Kidney (tissue), 14 donors: ENCODE measurements around the gene HECW1. TPM values are rescaled to one million over a fixed set of nuclear protein-coding genes. Genes with fewer than 3 reads are reported as not detected.
A peak's percentile ranks its signal among the peaks of the same experiment; 100 is the strongest.

Source experiments
- DNase-seq, 5 donors: peaks; one replicate each; pipeline ENCODE4 v3.0.0-alpha.2; 2013 to 2020
- FAIRE-seq: peaks from 2 replicates; lab custom pipeline; 2012; peaks lifted over from hg19 to GRCh38; lab: Jason Lieb, UNC
- H3K27ac ChIP-seq, 2 donors: one replicate each; pipeline ENCODE4 v1.7.0; 2013; ENCODE audit warnings: low read depth in 2 of 2, low read length in 2 of 2, inconsistent platforms in 1 of 2
- H3K27me3 ChIP-seq: one replicate; pipeline ENCODE4 v1.7.1; 2013; ENCODE audit warnings: low read length, inconsistent platforms; ENCODE audit not compliant: control insufficient read depth, insufficient read depth
- H3K36me3 ChIP-seq, 3 donors: one replicate each; pipeline versions ENCODE4 v1.7.0 to v1.7.1; 2013; ENCODE audit warnings: low read length in 3 of 3, control low read depth in 1 of 3, inconsistent platforms in 1 of 3; ENCODE audit not compliant: insufficient read depth in 3 of 3, control insufficient read depth in 2 of 3
- H3K4me1 ChIP-seq, 3 donors: one replicate each; pipeline versions ENCODE4 v1.7.0 to v1.7.1; 2013; ENCODE audit warnings: low read length in 3 of 3, inconsistent platforms in 1 of 3, low read depth in 1 of 3; ENCODE audit not compliant: control insufficient read depth in 2 of 3, insufficient read depth in 2 of 3
- H3K4me3 ChIP-seq, 3 donors: one replicate each; pipeline versions ENCODE4 v1.7.0 to v1.8.1; 2013; ENCODE audit warnings: low read length in 3 of 3, control low read depth in 1 of 3, inconsistent platforms in 1 of 3
- H3K9ac ChIP-seq, 3 donors: one replicate each; pipeline versions ENCODE4 v1.7.0 to v1.7.1; 2013; ENCODE audit warnings: low read length in 3 of 3, control low read depth in 1 of 3, inconsistent platforms in 1 of 3
- H3K9me3 ChIP-seq, 3 donors: one replicate each; pipeline versions ENCODE4 v1.7.0 to v1.7.1; 2013; ENCODE audit warnings: low read length in 3 of 3, control low read depth in 1 of 3, inconsistent platforms in 1 of 3; ENCODE audit not compliant: control insufficient read depth in 2 of 3, insufficient read depth in 1 of 3
- intact Hi-C: fragments of 100-400 bp; cut with DNase I; formaldehyde crosslinking; loops from one replicate; pipeline ENCODE4 v1.11.1; 2022
- polyA plus RNA-seq: library from polyadenylated mRNA; stranded (reverse); fragments of 350-450 nt; fragmentation: Illumina TruSeq; extraction: RNeasy Lipid Tissue Mini Kit (QIAGEN cat#74804); gene quantifications from one replicate; pipeline ENCODE4 v1.2.3, GENCODE V29; 2014; ENCODE audit warnings: low read depth, low replicate concordance; ENCODE audit not compliant: insufficient read depth
- total RNA-seq: library from RNA; stranded (reverse); fragmentation: NEBNext Ultra II Directional; extraction: Animal tissue kit (Norgen Biotek cat#: 25700); gene quantifications from one replicate; pipeline ENCODE4 v1.2.1, GENCODE V29; 2021
- TF ChIP-seq, protein P1 (sequence below): IDR thresholded peaks from 3 replicates; pipeline ENCODE4 v1.5.1; 2012; ENCODE audit warnings: mild to moderate bottlenecking, moderate library complexity, borderline replicate concordance; ENCODE audit not compliant: insufficient read depth; ENCODE audit errors: extremely low read depth
- donor health status: control.
- donor health status: control.
- donor health status: control.
- donor health status: control.
- donor health status: control.
- donor health status: DM: yes; HTN: yes; CAD: no.
- donor health status: Normal renal cell carcinoma (clear cell type).

HECW1 gene
- total and polyA plus RNA-seq, 2 donors from 2014 or later, result 0.50 to 7.5 TPM

DNA sequence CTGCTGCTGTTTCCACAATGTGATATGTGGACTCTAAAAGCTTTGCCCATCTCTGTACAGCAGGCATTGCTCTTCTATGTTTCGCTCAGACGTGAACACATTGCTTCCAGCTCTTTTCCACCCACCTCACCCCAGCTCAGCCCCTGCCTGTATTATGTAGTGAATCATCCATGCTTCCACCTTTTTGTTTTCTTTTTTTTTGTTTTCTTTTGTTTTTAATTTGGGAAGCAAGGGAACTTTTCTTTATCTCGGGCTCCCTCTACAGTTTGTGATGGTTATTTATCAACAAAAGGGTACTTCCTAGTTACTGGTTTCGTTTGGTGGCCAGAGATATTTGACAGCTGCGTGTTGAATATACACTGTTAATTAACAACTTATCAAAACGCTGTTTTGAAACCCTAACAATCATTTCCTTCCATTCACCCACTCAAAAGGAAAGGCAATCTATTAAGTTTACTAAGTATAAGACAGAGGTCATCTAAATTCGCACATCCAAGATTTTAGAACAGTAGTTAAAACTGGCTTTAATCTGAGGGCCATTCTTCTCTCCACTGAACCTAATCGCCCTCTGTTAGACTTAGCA, 342.6 kb downstream of the HECW1 start:
- H3K36me3 ChIP-seq, result no peaks in the 10 kb centered on the region
- no peaks in the 10 kb centered on the region for H3K27me3 ChIP-seq
- H3K9me3 ChIP-seq, result no peaks in the 10 kb centered on the region
- no peak for FAIRE-seq
- H3K27ac ChIP-seq, result no peak overlapping the region
- intact Hi-C loops, result no loop called here
- TF ChIP-seq, protein P1, sequence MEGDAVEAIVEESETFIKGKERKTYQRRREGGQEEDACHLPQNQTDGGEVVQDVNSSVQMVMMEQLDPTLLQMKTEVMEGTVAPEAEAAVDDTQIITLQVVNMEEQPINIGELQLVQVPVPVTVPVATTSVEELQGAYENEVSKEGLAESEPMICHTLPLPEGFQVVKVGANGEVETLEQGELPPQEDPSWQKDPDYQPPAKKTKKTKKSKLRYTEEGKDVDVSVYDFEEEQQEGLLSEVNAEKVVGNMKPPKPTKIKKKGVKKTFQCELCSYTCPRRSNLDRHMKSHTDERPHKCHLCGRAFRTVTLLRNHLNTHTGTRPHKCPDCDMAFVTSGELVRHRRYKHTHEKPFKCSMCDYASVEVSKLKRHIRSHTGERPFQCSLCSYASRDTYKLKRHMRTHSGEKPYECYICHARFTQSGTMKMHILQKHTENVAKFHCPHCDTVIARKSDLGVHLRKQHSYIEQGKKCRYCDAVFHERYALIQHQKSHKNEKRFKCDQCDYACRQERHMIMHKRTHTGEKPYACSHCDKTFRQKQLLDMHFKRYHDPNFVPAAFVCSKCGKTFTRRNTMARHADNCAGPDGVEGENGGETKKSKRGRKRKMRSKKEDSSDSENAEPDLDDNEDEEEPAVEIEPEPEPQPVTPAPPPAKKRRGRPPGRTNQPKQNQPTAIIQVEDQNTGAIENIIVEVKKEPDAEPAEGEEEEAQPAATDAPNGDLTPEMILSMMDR, result peak; percentile 28
- H3K9ac ChIP-seq, result no peak overlapping the region
- H3K4me1 ChIP-seq, result peaks cover 0 to 2% (median 0%) of the 10 kb centered on the region in 3 donors
- H3K4me3 ChIP-seq, result peak overlapping the region in 1 of 3 donors; percentile 6
- peak in 2 of 5 donors; percentile 68 to 80 for DNase-seq

- DNase-seq (no peak), FAIRE-seq (no peak)
- H3K9me3 ChIP-seq, result no peaks in the 10 kb centered on the region
- TF ChIP-seq, protein P1, result no peak
- no peak overlapping the region for H3K27ac ChIP-seq
- H3K36me3 ChIP-seq, result no peaks in the 10 kb centered on the region
- peaks cover 0 to 2% (median 0%) of the 10 kb centered on the region in 3 donors for H3K4me1 ChIP-seq
- no peaks in the 10 kb centered on the region for H3K27me3 ChIP-seq
- H3K4me3 ChIP-seq, result no peak overlapping the region
- H3K9ac ChIP-seq, result no peak overlapping the region
- intact Hi-C loops, result no loop called here
These were observed 343.8 kb downstream of the HECW1 start for GRCh38 chr7:43456200-43456599.

DNA sequence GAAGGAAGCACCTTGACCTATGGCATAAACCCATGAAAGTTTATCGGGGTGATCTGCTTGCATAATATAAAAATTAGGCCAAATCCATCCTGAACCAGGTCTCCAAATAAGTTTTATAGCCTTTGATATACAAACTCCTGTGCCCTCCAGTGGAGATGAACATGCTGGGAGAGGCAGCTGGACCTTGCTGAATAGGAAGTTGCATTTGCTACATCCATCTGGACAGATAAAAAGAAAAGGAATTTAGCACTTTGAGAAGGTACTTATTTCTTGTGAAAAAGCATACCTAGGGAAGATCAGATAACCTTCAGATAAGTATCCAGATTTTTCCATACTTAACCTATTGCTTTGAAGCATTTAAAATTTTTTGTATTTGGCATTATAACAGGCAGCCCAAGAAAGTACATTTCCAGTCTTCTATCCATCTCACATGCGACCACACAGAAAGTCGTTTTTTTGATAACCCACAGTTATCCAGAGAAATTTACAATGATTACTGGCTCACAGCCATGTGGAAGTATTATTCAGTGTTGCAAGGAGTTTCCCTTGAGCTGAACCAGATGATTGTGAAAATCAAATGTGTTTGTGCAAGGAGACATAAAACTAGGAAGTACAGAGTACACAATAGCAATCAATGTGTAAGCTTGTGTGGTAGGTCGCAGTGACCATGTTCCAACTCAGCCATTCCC, 346.0 kb downstream of the HECW1 start:
- H3K4me3 ChIP-seq, result no peak overlapping the region
- intact Hi-C loops, result no loop called here
- no peaks in the 10 kb centered on the region for H3K27me3 ChIP-seq
- peak in 1 of 5 donors; percentile 61 for DNase-seq
- TF ChIP-seq, protein P1, result no peak
- no peak overlapping the region for H3K9ac ChIP-seq
- H3K36me3 ChIP-seq, result no peaks in the 10 kb centered on the region
- no peak overlapping the region for H3K27ac ChIP-seq
- H3K4me1 ChIP-seq, result peaks cover 0 to 2% (median 0%) of the 10 kb centered on the region in 3 donors
- no peaks in the 10 kb centered on the region for H3K9me3 ChIP-seq
- FAIRE-seq, result no peak
